Gastrocnemius medialis (tissue), 4 donors: ENCODE measurements around the gene ELF4. TPM values are rescaled to one million over a fixed set of nuclear protein-coding genes. Genes with fewer than 3 reads are reported as not detected.

Source experiments
- ATAC-seq, 2 donors: fragments of 150-250 bp; one replicate each; pipeline ENCODE4 v1.9.1; 2016
- DNase-seq, 2 donors: peaks; one replicate each; pipeline ENCODE4 v3.0.0-alpha.2; 2019
- H3K27ac ChIP-seq, 4 donors: fragments of 200-600 bp; sonication (generic); 1 replicate in 1 of 4; 2 replicates in 3 of 4; pipeline ENCODE4 v1.5.1; 2016 to 2018; ENCODE audit warnings: mild to moderate bottlenecking in 2 of 4, moderate library complexity in 1 of 4
- H3K27me3 ChIP-seq, 3 donors: fragments of 200-600 bp; sonication (generic) in 2 of 3; 1 replicate in 1 of 3; 2 replicates in 2 of 3; pipeline versions ENCODE4 v1.5.1 to v1.6.0; 2016 to 2019; ENCODE audit warnings: mild to moderate bottlenecking in 1 of 3, moderate library complexity in 1 of 3
- H3K36me3 ChIP-seq, 2 donors: fragments of 200-600 bp; sonication (generic) in 1 of 2; one replicate each; pipeline ENCODE4 v1.5.1; 2017 to 2018
- H3K4me1 ChIP-seq, 2 donors: fragments of 200-600 bp; sonication (generic) in 1 of 2; one replicate each; pipeline ENCODE4 v1.5.1; 2016 to 2017; ENCODE audit warnings: mild to moderate bottlenecking in 2 of 2
- H3K4me3 ChIP-seq, 4 donors: fragments of 200-600 bp; sonication (generic) in 3 of 4; 1 replicate in 1 of 4; 2 replicates in 3 of 4; pipeline ENCODE4 v1.5.1; 2016 to 2019; ENCODE audit warnings: mild to moderate bottlenecking in 2 of 4
- H3K9me3 ChIP-seq, 3 donors: fragments of 200-600 bp; sonication (generic) in 2 of 3; 1 replicate in 1 of 3; 2 replicates in 2 of 3; pipeline ENCODE4 v1.5.1; 2016 to 2019
- CTCF ChIP-seq, 5 experiments: fragments of 450-650 bp in 3 of 5; fragments of 200-600 bp in 2 of 5; sonication (generic) in 2 of 5; IDR thresholded peaks in 4 of 5; conservative IDR thresholded peaks in 1 of 5; 1 replicate in 4 of 5; 2 replicates in 1 of 5; pipeline ENCODE4 v1.5.1; 2016 to 2019; ENCODE audit warnings: antibody characterized with exemption in 5 of 5, mild to moderate bottlenecking in 3 of 5, moderate library complexity in 3 of 5
- POLR2A ChIP-seq, 2 donors: fragments of 450-650 bp; IDR thresholded peaks; one replicate each; pipeline ENCODE4 v1.6.1; 2017; ENCODE audit warnings: antibody characterized with exemption in 2 of 2, mild to moderate bottlenecking in 2 of 2, moderate library complexity in 2 of 2
- in situ Hi-C, 4 donors: fragments of 200-750 bp; cut with MboI; loops; one replicate each; pipeline versions ENCODE4 v1.15.0 to v1.8.0; 2017; ENCODE audit warnings: low sequenced_read_pairs in 4 of 4
- intact Hi-C: fragments of 100-400 bp; cut with DNase I; formaldehyde crosslinking; loops from one replicate; pipeline ENCODE4 v1.15.1; 2023; ENCODE audit warnings: low total_unique reads
- total RNA-seq, 4 donors: library from RNA; depleted of rRNA; stranded (reverse); fragments of >200 nt; gene quantifications; one replicate each; pipeline versions ENCODE4 v1.1.0 to v1.2.3, GENCODE V29; 2016

Gene ELF4
- total RNA-seq, 4 donors from 2014 or later: 0.70 to 2.3 (median 1.4) TPM

- no peak overlapping the region for H3K27ac ChIP-seq
- TF ChIP-seq CTCF (IDR thresholded peaks at IDR 0.05 in 4 of 5, conservative IDR thresholded peaks at IDR 0.05 in 1 of 5) (no peak), POLR2A (IDR thresholded peaks at IDR 0.05) (no peak)
- ATAC-seq (no peak), DNase-seq (no peak)
- no peak overlapping the region for H3K4me3 ChIP-seq
- H3K4me1 ChIP-seq: peaks cover 0 to 3% of the 10 kb centered on the region in 2 donors
- intact Hi-C loops: no loop called here
- in situ Hi-C loops: no loop called here
- peaks cover 0 to 5% of the 10 kb centered on the region in 2 donors for H3K36me3 ChIP-seq
- no peaks in the 10 kb centered on the region for H3K27me3 ChIP-seq
- H3K9me3 ChIP-seq: no peaks in the 10 kb centered on the region
Observed at GRCh38 chrX:130018143-130018542, 92.2 kb downstream of the ELF4 start.

GRCh38 chrX:130015181-130015580 is 95.1 kb downstream of the ELF4 start:
- Histone ChIP-seq H3K36me3 (peaks cover 0 to 5% of the 10 kb centered on the region in 2 donors), H3K4me3 (no peak overlapping the region), H3K4me1 (peaks cover 0 to 3% of the 10 kb centered on the region in 2 donors), H3K27me3 (no peaks in the 10 kb centered on the region), H3K9me3 (no peaks in the 10 kb centered on the region), H3K27ac (no peak overlapping the region)
- DNase-seq (no peak), ATAC-seq (no peak)
- in situ Hi-C loops: no loop called here
- TF ChIP-seq POLR2A (IDR thresholded peaks at IDR 0.05) (no peak), CTCF (IDR thresholded peaks at IDR 0.05 in 4 of 5, conservative IDR thresholded peaks at IDR 0.05 in 1 of 5) (no peak)
- intact Hi-C loops: no loop called here

Other genes starting within 250 kb of the ELF4 start
- gene UTP14A, start 204.3 kb downstream of the ELF4 start, total RNA-seq: 10 to 100 TPM in 3 of 4 donors, 1 to 10 TPM in 1; 10.0 to 13.9 (median 10.9) TPM
- gene BCORL1, start 127.9 kb downstream of the ELF4 start, total RNA-seq: 1 to 10 TPM; 1.1 to 3.6 (median 2.4) TPM
- gene AIFM1, start 55.3 kb upstream of the ELF4 start, total RNA-seq: 10 to 100 TPM; 18.9 to 50.1 (median 30.0) TPM
- not detected for gene RAB33A, start 61.5 kb upstream of the ELF4 start, total RNA-seq
- 1 to 10 TPM; 1.5 to 3.8 (median 3.3) TPM for gene ZNF280C, start 158.4 kb upstream of the ELF4 start, total RNA-seq
- gene SLC25A14, start 229.4 kb upstream of the ELF4 start, total RNA-seq: 1 to 10 TPM; 2.9 to 7.0 (median 5.1) TPM